GM21381 (cell line): Measurements from ENCODE around the gene NELFE.

Experiments used
- ATAC-seq: cut with Tn5 transposase; IDR thresholded peaks from one replicate; pipeline ENCODE4 v1.9.1; 2021; ENCODE audit warnings: mild to moderate bottlenecking, moderate library complexity; ENCODE audit not compliant: unreplicated experiment

The NELFE gene

DNA sequence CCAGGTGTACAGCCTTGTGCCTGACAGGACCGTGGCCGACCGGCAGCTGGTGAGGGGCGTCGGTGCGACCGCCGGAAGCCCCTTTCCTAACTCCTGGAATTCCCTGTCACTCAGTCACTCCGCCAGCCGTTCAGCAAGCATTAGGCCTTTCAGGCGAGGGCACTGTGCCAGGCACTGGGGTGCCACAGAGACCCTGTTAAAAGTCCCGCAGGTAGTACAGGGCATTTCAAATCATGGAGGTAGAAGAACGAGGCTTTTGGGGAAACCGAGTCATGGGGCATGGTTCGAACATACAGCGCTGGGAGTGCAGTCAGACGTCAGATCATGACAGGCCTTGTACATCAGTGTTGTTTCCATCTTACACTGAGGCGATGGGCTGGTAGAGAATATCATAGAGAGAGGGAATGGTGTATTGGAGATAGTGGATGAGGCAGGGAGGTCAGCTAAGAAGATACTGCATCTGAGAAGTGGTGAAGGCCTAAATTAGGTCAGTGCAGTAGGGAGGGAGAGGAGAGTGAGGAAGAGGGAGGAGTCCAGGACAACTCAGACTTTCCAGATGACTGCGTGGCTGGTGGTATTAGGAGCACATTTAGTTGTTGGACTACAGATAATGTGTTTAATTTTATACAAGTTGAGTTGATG lies 14.1 kb upstream of the NELFE start:
- no peak for ATAC-seq

DNA sequence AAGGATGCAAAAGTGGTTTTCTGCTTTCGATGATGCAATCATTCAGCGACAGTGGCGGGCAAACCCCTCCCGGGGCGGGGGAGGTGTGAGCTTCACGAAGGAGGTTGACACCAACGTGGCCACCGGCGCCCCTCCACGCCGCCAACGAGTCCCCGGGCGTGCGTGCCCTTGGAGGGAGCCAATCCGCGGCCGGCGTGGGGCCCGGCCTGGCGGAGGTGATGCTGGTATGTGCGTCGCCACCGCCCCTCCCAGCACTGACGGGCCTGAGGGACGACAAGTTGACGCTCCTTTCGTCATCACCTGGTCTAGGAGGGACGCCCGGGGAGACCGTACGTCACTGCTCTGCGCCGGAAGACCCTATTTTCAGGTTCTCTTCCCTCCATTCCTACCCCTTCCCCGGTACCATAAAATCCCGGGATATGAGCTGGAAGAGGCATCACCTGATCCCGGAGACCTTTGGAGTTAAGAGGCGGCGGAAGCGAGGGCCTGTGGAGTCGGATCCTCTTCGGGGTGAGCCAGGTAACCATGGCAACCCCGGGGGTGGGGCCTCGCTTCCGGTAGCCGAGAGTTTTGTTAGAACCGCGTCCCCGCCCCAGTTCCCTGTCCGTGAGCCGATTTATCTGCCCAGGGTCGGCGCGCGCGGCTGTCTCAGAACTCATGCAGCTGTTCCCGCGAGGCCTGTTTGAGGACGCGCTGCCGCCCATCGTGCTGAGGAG lies 13.4 kb upstream of the NELFE start, which contains the start of gene DXO:
Gene DXO, minus strand, starts transcription at position 146 of the 716 bp plus-strand sequence. CDS start 463 bp downstream, outside the sequence.
- ATAC-seq = peak; percentile 89

DNA sequence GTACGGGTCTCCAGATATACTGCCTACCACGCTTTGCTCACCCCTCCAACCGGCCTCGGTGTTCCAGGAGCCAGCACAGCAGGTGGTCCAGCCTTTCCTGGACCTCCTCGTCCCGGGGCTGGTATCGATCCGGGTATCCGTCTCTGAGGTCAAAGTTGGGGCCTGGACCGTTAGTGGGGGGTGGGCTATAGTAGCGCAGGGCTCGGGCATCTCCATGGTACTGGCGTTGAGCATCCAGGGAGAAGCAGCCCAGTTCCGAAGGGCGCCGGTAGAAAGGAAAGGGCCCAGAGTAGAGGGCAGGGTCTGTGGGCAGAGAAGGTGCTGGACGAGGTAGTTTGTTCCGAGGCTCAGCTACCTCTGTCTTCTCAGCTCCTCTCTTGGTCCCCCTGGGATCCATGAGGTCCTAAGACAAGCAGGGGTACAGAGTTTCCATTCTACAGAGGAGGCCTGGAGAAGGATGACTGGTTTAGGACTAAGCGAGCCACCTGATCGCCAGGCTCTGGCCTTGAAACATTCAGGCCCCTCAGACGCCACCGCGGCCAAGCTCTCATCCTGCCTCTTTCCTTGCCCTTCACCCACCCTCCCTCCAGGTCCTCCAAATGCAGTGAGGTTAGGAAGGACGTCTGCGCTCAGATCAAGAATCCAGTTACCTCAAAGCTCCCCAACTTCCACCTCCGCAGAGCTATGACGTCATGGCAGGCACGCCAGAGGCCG lies 12.7 kb upstream of the NELFE start:
- ATAC-seq = no peak

DNA sequence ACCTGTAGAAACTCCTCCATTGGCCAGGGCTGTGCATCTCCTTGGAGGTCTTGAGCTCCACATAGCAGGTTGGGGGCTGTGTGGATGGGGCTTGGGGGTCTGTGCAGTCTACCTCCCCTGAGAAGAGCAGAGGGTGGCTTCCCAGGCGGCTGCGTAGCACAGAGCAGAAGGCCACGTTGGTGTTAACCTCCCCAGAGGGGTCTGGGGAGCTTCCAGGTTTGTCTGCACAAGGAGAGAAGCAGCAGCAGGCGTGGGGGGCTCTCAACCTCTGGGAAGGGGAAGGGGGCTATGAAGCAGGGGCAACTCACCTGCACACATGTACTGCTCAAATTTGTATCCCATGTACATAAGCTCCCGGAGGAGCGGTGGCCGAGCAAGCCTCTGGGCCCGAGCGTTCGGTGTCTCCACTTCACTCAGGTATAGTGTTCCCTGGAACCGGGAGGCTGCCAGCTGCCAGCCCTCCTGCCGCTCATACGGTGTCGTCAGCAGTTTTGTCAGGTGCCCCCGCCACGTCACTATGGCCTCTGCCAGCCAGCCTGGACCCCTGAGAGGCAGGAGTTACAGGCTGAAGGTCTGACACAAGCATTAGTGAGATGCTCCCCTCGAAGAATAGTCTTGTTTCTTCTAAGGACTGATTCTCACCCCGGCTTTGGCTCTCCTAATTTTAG lies 12.0 kb upstream of the NELFE start:
- no peak for ATAC-seq

DNA sequence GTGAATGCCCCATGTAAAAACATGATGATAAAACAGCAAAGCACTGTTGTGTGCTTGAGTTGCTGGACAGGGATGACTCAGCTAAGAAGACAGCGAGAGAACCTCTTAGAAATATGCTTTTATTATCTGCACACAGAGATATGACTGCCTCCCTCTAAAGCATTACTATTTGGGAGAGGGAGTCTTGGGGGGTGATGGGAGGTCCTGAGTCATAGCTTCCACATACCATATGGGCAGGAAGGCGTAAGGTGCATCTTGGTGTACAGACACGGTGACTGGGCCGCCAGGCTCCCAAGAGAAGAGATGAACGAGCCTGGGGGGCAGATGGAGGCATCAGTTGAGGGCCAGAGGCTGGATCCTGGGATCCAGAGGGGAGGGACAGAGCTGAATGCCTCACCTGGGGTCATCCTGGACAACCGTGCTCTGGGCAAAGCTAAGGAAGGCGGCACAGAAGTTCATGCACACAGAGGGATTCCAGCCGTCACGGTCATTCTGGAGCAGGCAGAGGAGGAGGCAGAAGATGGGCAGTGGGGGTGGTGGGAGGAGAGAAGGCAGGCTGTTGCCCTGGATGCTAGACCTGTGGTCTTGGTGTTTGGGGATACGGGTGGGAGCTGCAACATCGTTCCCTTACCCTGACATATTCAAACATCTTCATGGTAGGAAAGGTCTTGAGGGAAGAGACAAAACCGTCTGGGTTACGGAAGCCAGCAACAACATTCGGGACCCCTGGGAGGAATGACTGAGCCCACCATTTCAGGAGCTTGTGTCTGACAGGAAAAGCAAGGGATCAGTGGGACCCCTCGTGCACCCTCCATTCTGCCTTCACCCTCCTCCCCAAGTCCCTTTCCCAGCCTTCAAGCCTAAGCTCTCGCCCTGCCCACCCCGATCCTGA lies 11.2 kb upstream of the NELFE start:
- no peak for ATAC-seq

DNA sequence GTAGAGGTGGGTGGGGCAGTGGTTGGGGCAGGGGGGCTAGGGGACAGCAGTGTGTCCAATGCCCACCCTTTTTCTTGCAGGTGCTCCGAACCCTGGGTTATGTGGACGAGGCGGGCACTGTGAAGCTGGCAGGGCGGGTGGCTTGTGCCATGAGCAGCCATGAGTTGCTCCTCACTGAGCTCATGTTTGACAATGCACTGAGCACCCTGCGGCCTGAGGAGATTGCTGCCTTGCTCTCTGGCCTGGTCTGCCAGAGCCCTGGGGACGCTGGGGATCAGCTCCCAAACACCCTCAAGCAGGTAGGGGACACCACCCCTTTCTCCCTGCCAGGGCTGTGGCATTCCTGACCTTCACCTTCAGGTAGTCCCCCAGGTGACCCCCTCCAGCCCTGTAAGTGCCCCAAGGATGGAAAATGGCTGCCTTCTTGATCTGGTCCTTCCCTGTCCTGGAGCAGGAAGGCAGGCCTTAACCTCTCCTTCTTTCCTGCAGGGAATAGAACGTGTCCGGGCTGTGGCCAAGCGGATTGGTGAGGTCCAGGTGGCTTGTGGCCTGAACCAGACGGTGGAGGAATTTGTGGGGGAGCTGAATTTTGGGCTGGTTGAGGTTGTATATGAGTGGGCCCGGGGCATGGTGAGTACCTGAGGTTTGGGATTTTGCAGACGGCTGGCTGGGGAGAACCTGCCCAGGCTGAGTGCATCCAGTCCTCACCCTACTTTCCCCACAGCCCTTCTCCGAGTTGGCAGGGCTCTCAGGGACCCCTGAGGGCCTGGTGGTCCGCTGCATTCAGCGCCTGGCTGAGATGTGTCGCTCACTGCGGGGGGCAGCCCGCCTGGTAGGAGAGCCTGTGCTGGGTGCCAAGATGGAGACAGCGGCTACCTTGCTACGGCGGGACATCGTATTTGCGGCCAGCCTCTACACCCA lies 10.3 kb upstream of the NELFE start:
- ATAC-seq = no peak

DNA sequence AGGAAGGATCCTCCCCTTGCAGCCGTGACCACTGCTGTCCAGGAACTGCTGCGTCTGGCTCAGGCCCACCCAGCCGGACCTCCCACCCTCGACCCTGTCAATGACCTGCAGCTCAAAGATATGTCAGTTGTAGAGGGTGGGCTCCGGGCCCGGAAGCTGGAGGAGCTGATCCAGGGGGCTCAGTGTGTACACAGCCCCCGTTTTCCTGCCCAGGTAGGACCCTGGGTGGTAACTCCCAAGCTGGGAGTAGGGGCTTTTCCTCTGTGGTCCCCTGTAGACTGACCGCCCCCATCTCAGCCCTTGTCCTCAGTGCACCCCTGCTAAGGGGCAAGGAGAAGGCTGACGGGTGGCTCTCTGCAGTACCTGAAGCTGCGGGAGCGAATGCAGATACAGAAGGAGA lies 9.6 kb upstream of the NELFE start:
- ATAC-seq = no peak

DNA sequence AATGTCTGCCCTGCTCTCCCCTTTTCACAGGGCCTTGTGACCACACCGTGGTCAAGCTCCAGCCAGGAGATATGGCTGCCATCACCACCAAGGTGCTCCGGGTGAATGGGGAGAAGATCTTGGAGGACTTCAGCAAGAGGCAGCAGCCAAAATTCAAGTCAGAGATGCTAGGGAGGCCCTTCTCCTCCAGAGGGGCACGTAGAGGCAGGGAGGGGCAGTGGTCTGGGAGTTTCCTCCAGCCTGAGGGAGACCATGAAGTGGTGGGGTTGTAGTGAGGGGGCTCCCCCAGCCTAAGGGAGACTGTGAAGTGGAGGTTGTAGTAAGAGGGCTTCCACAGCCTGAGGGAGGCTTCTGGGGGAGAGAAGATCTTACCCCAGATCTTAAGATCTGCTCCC lies 9.2 kb upstream of the NELFE start:
- no peak for ATAC-seq

DNA sequence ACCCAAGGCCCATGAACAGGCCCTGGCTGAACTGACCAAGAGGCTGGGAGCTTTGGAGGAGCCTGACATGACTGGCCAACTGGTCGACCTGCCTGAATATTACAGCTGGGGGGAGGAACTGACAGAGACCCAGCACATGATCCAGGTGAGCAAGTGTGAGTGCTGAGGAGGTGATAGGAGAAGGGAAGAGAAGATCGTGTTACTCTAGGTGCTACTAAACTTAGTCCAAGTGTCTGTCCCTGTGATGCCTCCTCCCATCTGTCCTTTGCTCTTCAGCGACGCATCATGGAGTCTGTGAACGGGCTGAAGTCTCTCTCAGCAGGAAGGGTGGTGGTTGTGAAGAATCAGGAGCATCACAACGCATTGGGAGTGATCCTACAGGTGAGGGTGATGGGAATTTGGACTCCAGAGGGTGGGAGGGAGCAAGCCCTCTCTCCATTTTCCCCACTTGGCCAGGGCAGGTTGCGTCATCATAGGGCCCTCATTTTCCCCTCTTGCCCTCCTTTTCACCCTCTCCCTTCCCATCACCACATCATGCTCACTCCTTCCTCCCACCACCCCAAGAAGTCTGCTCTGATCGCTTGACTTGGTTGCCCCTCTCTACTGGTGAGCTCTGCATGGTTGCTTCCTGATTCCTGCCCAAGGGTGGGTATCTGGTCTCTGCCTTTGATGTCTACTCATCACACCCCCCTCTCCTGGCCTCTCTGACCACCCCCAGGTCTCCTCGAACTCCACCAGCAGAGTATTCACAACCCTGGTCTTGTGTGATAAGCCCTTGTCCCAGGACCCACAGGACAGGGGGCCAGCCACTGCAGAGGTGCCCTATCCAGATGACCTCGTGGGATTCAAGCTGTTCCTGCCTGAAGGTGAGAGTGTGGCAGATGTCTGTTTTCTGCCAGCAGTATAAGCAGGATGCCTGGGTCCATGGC lies 8.5 kb upstream of the NELFE start:
- no peak for ATAC-seq

DNA sequence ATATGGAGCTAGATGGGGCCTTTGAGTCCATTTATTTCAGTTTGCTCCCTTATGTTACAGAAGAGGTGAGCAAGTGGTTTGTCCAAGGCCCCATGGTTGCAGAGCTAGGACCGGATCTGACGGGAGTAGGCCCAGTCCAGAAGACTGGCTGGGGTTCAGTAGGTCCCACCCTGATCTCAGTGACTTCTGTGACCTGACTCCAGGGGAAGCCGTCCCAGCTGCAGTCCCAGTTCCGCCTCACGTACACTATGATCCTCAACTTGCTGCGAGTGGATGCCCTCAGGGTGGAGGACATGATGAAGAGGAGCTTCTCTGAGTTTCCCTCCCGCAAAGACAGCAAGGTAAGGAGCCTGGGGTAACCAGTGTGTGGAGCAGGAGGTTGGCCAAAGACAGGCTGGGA lies 7.7 kb upstream of the NELFE start:
- no peak for ATAC-seq

DNA sequence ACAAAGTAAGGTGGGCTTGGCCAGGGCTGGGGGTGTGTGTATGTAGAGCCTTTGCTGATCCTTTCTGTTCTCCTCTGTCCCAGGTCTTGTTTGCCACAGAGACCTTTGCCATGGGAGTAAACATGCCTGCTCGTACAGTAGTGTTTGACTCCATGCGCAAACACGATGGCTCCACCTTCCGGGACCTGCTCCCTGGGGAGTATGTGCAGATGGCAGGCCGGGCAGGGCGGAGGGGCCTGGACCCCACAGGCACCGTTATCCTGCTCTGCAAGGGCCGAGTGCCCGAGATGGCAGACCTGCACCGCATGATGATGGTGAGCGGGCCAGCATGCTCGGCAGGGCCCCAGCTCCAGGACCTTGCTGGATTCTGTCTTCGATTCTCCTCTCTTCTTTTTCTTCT lies 6.9 kb upstream of the NELFE start:
- no peak for ATAC-seq

DNA sequence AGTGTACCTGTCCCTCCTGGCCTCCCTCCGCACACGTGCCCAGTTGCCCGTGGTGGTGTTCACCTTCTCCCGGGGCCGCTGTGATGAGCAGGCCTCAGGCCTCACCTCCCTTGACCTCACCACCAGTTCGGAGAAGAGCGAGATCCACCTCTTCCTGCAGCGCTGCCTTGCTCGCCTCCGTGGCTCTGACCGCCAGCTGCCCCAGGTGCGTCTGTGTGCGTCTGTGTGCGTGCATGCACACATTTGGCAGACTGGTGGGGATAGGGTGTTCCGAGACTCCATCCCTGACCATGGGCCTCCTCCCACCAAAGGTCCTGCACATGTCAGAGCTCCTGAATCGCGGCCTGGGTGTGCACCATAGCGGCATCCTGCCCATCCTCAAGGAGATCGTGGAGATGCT lies 5.2 kb upstream of the NELFE start:
- no peak for ATAC-seq

DNA sequence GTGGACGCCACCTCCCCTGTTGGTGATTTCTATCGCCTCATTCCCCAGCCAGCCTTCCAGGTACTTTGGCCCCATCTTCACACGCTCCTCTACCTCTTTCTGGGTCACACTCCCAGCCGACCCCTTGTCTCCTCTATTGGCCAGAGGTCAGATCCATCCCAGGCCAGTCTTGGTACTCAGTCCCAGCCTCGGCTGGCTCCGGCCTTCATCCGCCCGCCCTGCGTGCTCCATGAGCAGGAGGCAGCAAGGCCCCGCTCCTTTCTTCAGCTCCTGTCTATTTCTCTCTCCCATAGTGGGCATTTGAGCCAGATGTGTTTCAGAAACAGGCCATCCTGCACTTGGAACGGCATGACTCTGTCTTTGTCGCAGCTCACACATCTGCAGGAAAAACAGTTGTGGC lies 2.8 kb upstream of the NELFE start:
- no peak for ATAC-seq

DNA sequence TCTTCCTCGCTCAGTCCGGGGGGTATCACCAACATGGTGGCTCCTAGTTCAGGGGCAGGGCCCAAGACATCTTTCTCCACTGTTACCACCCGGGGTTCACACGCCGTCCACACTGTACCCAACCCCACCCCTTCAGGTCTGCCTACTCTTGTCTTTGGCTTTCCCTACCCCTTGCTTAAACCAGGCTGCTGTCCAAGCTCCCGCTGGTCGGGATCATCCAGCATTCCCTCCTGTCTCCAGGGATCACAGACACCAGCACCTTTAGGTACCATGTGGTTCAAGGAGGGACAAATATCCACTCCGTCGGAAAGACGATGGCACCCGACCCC lies 395 bp downstream of the NELFE start:
- ATAC-seq = no peak

DNA sequence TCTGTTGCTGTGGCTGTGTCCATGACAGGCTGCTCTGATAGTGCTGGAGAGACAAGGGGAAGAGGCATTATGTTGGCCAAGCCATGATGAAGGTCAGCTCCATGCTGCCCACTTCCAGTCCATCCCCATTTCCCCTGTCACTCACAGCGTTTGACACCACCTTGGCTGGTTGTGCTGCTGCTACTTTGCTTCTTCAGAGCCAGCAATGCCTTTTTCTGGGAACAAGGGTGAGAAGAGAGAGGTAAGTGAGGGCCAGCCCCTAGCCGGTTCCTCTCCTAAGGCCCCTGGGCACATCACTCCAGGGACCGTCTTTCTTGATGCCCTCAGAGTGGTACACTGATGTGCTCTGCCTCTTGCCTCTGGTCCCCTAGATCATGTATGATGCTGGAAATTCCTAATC lies 2.0 kb downstream of the NELFE start:
- no peak for ATAC-seq

DNA sequence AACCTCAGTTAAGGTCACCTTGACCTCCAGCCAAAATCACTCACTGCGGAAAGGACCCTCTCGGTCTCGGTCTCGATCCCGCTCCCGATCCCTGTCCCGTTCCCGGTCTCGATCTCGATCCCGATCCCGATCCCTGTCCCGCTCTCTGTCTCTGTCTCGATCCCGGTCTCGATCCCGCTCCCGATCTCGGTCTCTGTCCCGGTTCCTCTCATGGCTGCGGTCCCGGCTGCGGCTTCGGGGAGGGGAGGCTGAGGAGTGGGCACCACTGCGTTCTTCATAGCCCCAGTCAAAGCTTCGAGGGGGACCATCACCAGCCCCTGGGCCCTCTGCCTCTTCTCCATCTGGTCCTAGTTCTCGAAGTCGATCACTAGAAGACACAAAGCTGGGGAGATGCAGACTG lies 4.3 kb downstream of the NELFE start:
- ATAC-seq = no peak

DNA sequence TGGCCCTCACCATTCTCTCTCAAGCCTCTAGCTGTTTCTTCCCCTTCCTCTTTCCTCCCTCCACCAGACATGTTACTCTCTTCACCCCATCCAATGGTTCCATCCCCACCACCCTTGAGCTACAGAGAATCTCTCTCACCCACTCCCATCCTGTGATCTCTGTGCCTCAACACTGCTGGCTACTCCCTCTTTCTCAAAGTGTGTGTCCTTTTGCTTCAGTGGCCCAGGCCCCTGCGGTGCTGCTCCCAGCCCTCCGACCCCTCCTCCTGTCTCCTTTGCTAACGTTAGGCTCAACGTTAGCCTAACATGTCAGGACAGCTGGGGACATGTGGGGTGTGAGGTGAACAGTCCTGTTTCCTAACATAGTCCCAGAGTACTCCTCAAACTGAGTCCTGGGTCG lies 5.9 kb downstream of the NELFE start:
- ATAC-seq = no peak

DNA sequence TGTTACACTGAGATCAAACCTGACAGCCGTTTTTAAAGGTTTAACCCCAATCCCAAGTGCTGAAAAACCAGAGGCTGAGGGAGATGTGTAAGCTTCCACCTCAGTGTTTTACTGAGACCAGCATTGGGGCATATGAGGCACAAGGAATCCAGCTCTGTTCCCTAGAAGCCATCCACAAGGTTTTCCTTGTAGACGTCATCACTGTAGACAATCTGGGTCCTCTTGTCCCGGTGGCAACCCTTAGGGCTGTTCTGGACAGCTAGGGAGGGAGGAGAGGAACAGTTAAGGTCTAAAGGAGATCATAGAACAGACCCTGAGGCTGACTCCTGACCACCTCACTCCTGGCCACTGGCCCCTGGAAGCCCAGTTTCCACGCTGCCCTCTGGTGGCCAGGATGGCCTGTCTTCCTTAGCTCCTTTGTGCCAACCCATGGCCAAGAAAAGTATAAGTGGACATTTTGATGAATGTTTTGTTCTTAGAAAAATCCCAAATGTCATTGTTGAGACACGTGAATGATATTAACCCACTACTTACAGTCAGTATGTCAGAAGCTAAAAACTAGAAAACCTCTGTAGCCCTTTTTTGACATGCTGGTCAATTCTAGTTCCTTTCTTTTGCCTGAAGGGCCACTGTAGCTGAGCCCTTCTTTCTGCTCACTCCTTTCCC lies 6.5 kb downstream of the NELFE start:
- no peak for ATAC-seq
